ENCODE results near the gene SNX1. TPM values are rescaled to one million over a fixed set of nuclear protein-coding genes. Genes with fewer than 3 reads are reported as not detected.

The SNX1 gene
- total RNA-seq (2013; cell fraction: nucleolus; rRNA removed) = 73.0 and 74.8 TPM in 2 replicates
- 31.7 and 47.7 TPM in 2 replicates for total RNA-seq (2014; rRNA removed)
- 60.4 and 62.5 TPM in 2 replicates for total RNA-seq (2014; rRNA removed; fragmentation: Illumina TruSeq; extraction: Trizol)
- total RNA-seq (2021) = 107 and 115 TPM in 2 replicates
- polyA plus RNA-seq (2011; ENCODE audit: low read depth) = 35.5 TPM
- polyA plus RNA-seq (2011; rRNA removed) = 97.7 and 107 TPM in 2 replicates
- polyA plus RNA-seq (2011; cell fraction: cytosol; rRNA removed) = 86.6 and 101 TPM in 2 replicates
- 133 and 168 TPM in 2 replicates for polyA plus RNA-seq (2011; cell fraction: nucleus; rRNA removed)
- 58.2 and 60.8 TPM in 2 replicates for polyA plus RNA-seq (2012)
- 92.2 and 97.0 TPM in 2 replicates for polyA plus RNA-seq (2014; fragmentation: Illumina TruSeq; extraction: Trizol)
- 10 to 100 TPM; 17.8 to 32.3 TPM for polyA plus RNA-seq (2014; fragmentation: Nextera tagmentation; extraction: Ambion mirVana)
- polyA plus RNA-seq (2014; rRNA removed) = 79.8 and 95.7 TPM in 2 replicates
- polyA plus RNA-seq (2016; fragmentation: Nextera tagmentation; extraction: Ambion mirVana) = 100 to 1,000 TPM; 113 TPM
- 70.5 and 78.2 TPM in 2 replicates for polyA minus RNA-seq (2011; rRNA and poly(A)+ RNA removed)
- 24.1 and 30.9 TPM in 2 replicates for polyA minus RNA-seq (2011; cell fraction: cytosol; rRNA and poly(A)+ RNA removed)
- polyA minus RNA-seq (2011; cell fraction: nucleus; rRNA and poly(A)+ RNA removed) = 29.1 and 41.5 TPM in 2 replicates
- Bru-seq, nascent RNA = percentile 86 among the genes with signal in this experiment
- percentile 86 among the genes with signal in this experiment for BruChase-seq, experiment 1, labeled RNA remaining after a 6-hour chase
- percentile 88 among the genes with signal in this experiment for BruChase-seq, experiment 2, labeled RNA remaining after a 2-hour chase
- long read RNA-seq, experiment 1, transcript SNX1-208 (15 exons, 1,971 nt) = major isoform, 100 of 123 reads
- long read RNA-seq, experiment 1, partial matches to known transcripts = 6 of 123 reads
- long read RNA-seq, experiment 1, other reads (novel, unspliced or antisense) = 15 of 123 reads
- long read RNA-seq, experiment 2, transcript SNX1-208 (15 exons, 1,971 nt) = major isoform, 72 of 118 reads
- long read RNA-seq, experiment 2, partial matches to known transcripts = 21 of 118 reads
- long read RNA-seq, experiment 2, other reads (novel, unspliced or antisense) = 22 of 118 reads

GRCh38 chr15:64095795-64096667 lies at the start of gene SNX1:
SNX1 (plus strand) TSS chr15:64095982; CDS start chr15:64096014, 32 bp downstream.
- Histone ChIP-seq H3K27me3 (replicated peaks in 1 of 2; ENCODE audit: control insufficient read depth in 2 of 2, insufficient read depth in 2 of 2, low read length in 1 of 2) (no peaks in the 10 kb centered on the region), H3K9me3 (replicated peaks; ENCODE audit: control insufficient read depth, insufficient read depth, low read length) (no peaks in the 10 kb centered on the region), H3K4me3 (peak within 1 kb of the TSS; percentile 96), H3K4me1 (ENCODE audit: control insufficient read depth, insufficient read depth, low read length) (peaks cover 21% of the 10 kb centered on the region), H4K20me1 (ENCODE audit: control insufficient read depth, insufficient read depth) (no peaks in the 10 kb centered on the region), H3K36me3 (ENCODE audit: control insufficient read depth in 2 of 2, insufficient read depth in 2 of 2, low read length in 1 of 2) (no peaks in the 10 kb centered on the region; a peak in 1 of 4 replicates), H3K79me2 (ENCODE audit: control insufficient read depth, insufficient read depth, low read length) (peaks cover 86% of the 10 kb centered on the region), H2AFZ (ENCODE audit: control insufficient read depth, low read depth, low read length) (peak within 1 kb of the TSS; percentile 76), H3K27ac (ENCODE audit: control insufficient read depth, insufficient read depth) (peak within 1 kb of the TSS; percentile 74), H3K9ac (ENCODE audit: control insufficient read depth, insufficient read depth, low read length) (peak within 1 kb of the TSS; percentile 85), H3K4me2 (ENCODE audit: control insufficient read depth, insufficient read depth) (peak within 1 kb of the TSS; percentile 90)
- DNase-seq (ENCODE audit: low read depth, low spot score) (peak; percentile 70), ATAC-seq (peak; percentile 72), FAIRE-seq (peak; percentile 68)
- TSS peak; percentile 76 for BruUV-seq (replicated peaks)
- in situ Hi-C loops (cut with MboI) = no loop called here
- intact Hi-C loops (cut with micrococcal nuclease; ENCODE audit: unreplicated experiment) = loop anchor here (10.0 kb wide), 3 partner anchors 289 to 621 kb away; partner anchors contain the start of genes PCLAF, TRIP4 and USP3
- POLR2A ChIA-PET = interaction anchor here (0.7 to 4.2 kb wide), 3 partner anchors 49 to 67 kb away, joined by 5 to 21 read pairs (median 6); partner anchors contain the start of gene PPIB
- 2% methylated on average over 70 of the region's 70 CpGs for WGBS (ENCODE audit: insufficient coverage, insufficient replicate concordance, low lambda C conversion rate, missing lambda C conversion rate)
- SMC1A ChIA-PET (ENCODE audit: uncharacterized antibody, unreplicated experiment) = interaction anchor here (1.2 to 1.9 kb wide), 3 partner anchors 14 to 486 kb away, joined by 3 to 7 read pairs (median 3); no protein-coding TSS in a partner anchor
- CTCF ChIA-PET = interaction anchor here (0.7 to 5.1 kb wide), 3 partner anchors 8 to 58 kb away, joined by 3 to 46 read pairs (median 3); no protein-coding TSS in a partner anchor
- RAD21 ChIA-PET (ENCODE audit: unreplicated experiment) = interaction anchor here (1.2 to 2.6 kb wide), 3 partner anchors 49 to 85 kb away, joined by 4 to 11 read pairs (median 4); no protein-coding TSS in a partner anchor
- TF ChIP-seq TARDBP (IDR thresholded peaks at IDR 0.05; ENCODE audit: borderline replicate concordance) (peak; percentile 100), NR2C1 (IDR thresholded peaks at IDR 0.05) (peak; percentile 47), USF2 (IDR thresholded peaks at IDR 0.05; ENCODE audit: borderline replicate concordance, low read depth, low read length) (no peak; the same call in 1 of the 2 replicates), RAD51 (IDR thresholded peaks at IDR 0.05) (peak; percentile 18; the same call in 1 of the 2 replicates), BHLHE40 (IDR thresholded peaks at IDR 0.05; ENCODE audit: borderline replicate concordance in 1 of 2, low read depth in 2 of 2, low read length in 1 of 2) (peak; percentile 32 to 42; a peak in 1 of 4 replicates), MTA3 (IDR thresholded peaks at IDR 0.05; ENCODE audit: borderline replicate concordance, low read length) (no peak), PAX5 (IDR thresholded peaks at IDR 0.05; ENCODE audit: borderline replicate concordance, low read depth, low read length) (peak; percentile 66; the same call in 1 of the 2 replicates), LARP7 (IDR thresholded peaks at IDR 0.05) (peak; percentile 68), MLLT1 (IDR thresholded peaks at IDR 0.05) (peak; percentile 66), RUNX3 (IDR thresholded peaks at IDR 0.05; ENCODE audit: low read length) (peak; percentile 87), HDGF (IDR thresholded peaks at IDR 0.05) (peak; percentile 54; the same call in 1 of the 2 replicates), ATF3 (IDR thresholded peaks at IDR 0.05; ENCODE audit: borderline replicate concordance, extremely low read depth, low read depth, low read length) (peak; percentile 24; the same call in 1 of the 2 replicates), POLR2A (IDR thresholded peaks at IDR 0.05; ENCODE audit: low read depth, low read length) (peak; percentile 98), E2F4 (IDR thresholded peaks at IDR 0.05; ENCODE audit: low read depth, low read length) (no peak)

Measured in GM12878 (cell line).